GM12875 (cell line): ENCODE results near the gene KCNIP3.

Experiments used
- H3K4me3 ChIP-seq: one replicate; pipeline ENCODE4 v1.5.1; 2011; ENCODE audit warnings: low read depth, low read length, control low read depth
- TF ChIP-seq, protein P1 (sequence below): IDR thresholded peaks from 2 replicates; pipeline ENCODE4 v1.5.1; 2011; ENCODE audit warnings: low read depth, mild to moderate bottlenecking, control low read depth, inconsistent platforms, low read length, moderate library complexity, borderline replicate concordance; ENCODE audit not compliant: insufficient read depth

KCNIP3 gene

DNA sequence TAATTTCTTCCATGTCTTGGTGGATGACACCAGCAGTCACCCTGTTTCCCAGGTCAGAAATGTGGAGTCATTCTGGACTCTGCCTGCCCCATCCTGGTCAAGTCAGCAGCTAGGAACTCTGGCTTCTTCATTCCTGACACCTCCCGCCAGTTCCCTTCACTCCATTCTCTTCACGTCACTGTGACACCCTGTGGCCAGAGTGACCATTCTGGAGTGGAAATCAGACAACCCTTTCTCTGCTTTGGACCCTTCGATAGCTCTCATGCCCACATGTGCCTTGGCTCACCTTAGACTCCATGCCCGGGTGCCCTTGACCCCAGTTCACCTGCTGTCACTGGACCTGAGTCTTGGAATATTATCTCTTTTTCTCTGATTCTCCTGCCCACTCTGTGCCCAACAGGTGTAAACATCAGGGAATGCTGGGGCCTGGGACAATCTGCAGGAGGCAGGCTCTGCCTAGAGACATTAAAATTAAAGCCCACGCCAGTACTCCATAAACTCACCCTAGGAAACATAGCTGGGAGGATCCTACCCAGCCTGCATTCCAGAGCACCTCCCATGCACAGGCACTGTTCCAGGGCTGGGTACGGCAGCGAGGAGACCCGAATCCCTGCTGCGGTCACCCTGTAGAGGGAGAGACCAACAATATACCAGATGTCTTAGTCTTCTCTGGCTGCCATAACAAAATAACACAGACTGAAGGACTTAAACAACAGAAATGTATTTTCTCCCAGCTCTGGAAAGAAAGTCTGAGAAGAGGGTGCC, 64.3 kb downstream of the KCNIP3 start:
- TF ChIP-seq, protein P1, sequence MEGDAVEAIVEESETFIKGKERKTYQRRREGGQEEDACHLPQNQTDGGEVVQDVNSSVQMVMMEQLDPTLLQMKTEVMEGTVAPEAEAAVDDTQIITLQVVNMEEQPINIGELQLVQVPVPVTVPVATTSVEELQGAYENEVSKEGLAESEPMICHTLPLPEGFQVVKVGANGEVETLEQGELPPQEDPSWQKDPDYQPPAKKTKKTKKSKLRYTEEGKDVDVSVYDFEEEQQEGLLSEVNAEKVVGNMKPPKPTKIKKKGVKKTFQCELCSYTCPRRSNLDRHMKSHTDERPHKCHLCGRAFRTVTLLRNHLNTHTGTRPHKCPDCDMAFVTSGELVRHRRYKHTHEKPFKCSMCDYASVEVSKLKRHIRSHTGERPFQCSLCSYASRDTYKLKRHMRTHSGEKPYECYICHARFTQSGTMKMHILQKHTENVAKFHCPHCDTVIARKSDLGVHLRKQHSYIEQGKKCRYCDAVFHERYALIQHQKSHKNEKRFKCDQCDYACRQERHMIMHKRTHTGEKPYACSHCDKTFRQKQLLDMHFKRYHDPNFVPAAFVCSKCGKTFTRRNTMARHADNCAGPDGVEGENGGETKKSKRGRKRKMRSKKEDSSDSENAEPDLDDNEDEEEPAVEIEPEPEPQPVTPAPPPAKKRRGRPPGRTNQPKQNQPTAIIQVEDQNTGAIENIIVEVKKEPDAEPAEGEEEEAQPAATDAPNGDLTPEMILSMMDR = no peak

GRCh38 chr2:95362486-95362885, 65.3 kb downstream of the KCNIP3 start:
- TF ChIP-seq, protein P1 = no peak

More for the DNA sequence above, 64.3 kb downstream of the KCNIP3 start:
- no peak overlapping the region for H3K4me3 ChIP-seq

DNA sequence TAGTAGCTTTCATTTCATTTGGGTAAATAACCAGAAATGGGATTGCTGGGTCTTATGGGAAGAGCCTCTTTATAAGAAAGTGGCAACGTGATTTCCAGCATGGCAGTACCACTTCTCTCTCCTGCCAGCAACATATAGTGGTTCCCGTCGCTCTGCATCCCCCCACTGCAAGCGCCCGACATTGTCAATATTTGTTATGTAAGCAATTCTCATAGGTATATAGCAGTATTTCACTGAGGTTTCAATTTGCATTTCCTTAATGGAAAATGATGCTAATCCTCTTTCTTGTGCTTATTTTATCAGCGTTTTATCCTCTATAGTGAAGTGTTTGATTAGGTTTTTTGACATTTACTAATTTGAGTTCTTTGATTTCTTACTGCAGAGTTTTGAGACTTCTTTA, 69.4 kb downstream of the KCNIP3 start:
- TF ChIP-seq, protein P1 = no peak
- H3K4me3 ChIP-seq = no peak overlapping the region

More at GRCh38 chr2:95362486-95362885, 65.3 kb downstream of the KCNIP3 start:
- no peak overlapping the region for H3K4me3 ChIP-seq

DNA sequence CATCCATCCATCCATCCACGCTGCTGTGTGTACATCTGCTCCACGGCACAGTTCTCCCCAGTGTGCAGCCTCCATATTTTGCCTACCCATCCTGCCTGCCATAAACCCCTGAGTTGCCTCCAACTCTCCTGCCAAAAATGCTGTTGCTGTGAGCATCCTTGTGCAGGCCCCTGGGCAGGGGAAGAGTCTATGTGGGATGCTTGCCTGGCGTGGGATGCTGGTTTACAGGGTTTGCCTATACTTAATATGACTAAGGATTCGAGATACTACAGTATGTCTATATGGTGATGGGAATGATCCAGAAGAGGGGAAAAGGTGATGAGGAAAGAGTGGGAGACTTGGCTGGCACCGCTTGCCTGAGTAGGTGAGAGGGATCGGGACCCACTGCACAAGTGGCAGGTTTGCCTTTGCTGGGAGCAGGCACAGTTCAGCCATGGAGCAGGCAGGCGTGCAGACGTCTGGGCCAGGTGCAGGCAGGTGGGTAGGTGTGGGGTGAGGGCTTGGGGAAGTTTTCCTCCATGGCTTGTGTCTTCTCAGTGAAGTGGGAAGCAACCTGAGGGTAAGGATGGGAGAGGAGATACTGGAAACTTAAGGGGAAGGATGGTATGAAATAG, 75.2 kb downstream of the KCNIP3 start:
- TF ChIP-seq, protein P1 = no peak
- no peak overlapping the region for H3K4me3 ChIP-seq

DNA sequence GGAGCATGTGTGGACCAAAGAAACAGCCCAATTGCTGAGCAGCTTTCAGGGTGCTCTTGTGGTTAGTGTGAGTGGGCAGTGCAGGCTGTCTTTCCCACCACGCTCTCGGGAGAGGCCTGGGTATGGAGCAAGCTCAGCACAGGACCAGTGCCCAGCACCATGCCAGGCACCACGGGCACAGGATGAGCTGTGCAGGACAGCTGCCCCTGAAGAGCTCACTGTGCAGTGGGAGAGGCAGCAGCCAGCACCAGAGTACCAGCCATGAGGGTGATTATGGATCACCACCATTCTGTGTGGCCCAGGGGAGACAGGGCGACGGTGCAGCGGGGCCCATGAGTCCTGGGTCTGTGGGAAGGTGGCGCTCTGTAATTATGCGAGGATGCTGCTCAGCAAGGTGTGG, 75.7 kb downstream of the KCNIP3 start:
- no peak overlapping the region for H3K4me3 ChIP-seq
- TF ChIP-seq, protein P1 = no peak

- no peak overlapping the region for H3K4me3 ChIP-seq
- TF ChIP-seq, protein P1 = no peak
These were observed 76.9 kb downstream of the KCNIP3 start for GRCh38 chr2:95374029-95374428.

DNA sequence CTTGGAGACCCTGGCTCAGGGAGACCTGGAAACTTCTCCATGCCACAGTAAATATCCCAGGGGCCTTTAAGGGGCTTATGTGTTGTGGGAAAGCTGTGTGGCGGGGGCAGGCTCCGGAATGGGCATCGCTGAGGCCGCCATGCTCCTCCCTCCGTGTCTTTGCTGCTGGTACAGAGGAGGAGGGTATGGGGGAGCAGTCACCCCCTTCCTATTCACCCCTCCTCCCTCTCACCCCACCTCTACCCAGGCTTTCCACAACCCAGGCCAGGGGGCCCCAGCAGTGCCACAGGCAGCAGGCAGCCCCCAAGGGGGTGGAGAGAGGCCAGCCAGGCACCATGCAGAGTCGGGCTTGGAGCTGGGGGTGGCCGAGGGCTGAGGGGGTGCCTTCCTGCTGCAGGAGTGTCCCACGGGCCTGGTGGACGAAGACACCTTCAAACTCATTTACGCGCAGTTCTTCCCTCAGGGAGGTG, 77.3 kb downstream of the KCNIP3 start:
- TF ChIP-seq, protein P1 = no peak
- H3K4me3 ChIP-seq = no peak overlapping the region
